NCI-H2196 (cell line): Measurements from ENCODE around the gene RTN1.

ENCODE experiments used
- DNase-seq: peaks from one replicate; lab custom pipeline; 2025; ENCODE audit not compliant: unreplicated experiment; lab: John Stamatoyannopoulos, UW

Gene RTN1

GRCh38 chr14:59634617-59635016 lies 236.0 kb downstream of the RTN1 start:
- DNase-seq, result no peak

- no peak for DNase-seq
These were observed 237.1 kb downstream of the RTN1 start for GRCh38 chr14:59633486-59633885.

GRCh38 chr14:59632381-59632780 lies 238.2 kb downstream of the RTN1 start:
- peak; percentile 33 for DNase-seq

GRCh38 chr14:59631237-59631636 lies 239.3 kb downstream of the RTN1 start:
- DNase-seq, result no peak

- no peak for DNase-seq
These were observed 240.2 kb downstream of the RTN1 start for GRCh38 chr14:59630288-59630963.

GRCh38 chr14:59629444-59630287 lies 240.9 kb downstream of the RTN1 start:
- DNase-seq, result no peak

GRCh38 chr14:59627011-59627520 lies 243.5 kb downstream of the RTN1 start:
- no peak for DNase-seq

GRCh38 chr14:59622631-59623030 lies 247.9 kb downstream of the RTN1 start:
- DNase-seq, result no peak

- no peak for DNase-seq
These were observed 251.5 kb downstream of the RTN1 start for GRCh38 chr14:59619061-59619460.

- no peak for DNase-seq
These were observed 269.5 kb downstream of the RTN1 start for GRCh38 chr14:59601056-59601455.

GRCh38 chr14:59600211-59600945 lies 270.2 kb downstream of the RTN1 start:
- no peak for DNase-seq

GRCh38 chr14:59595071-59595470 lies 275.5 kb downstream of the RTN1 start:
- no peak for DNase-seq

- DNase-seq, result no peak
These were observed 278.8 kb downstream of the RTN1 start for GRCh38 chr14:59591641-59592370.

GRCh38 chr14:59588101-59588500 lies 282.5 kb downstream of the RTN1 start:
- DNase-seq, result no peak

GRCh38 chr14:59585891-59586554 lies 284.6 kb downstream of the RTN1 start:
- DNase-seq, result no peak

- DNase-seq, result no peak
These were observed 286.8 kb downstream of the RTN1 start for GRCh38 chr14:59583755-59584154.

- no peak for DNase-seq
These were observed 287.6 kb downstream of the RTN1 start for GRCh38 chr14:59582845-59583509.

GRCh38 chr14:59582161-59582560 lies 288.4 kb downstream of the RTN1 start:
- DNase-seq, result no peak

- no peak for DNase-seq
These were observed 289.7 kb downstream of the RTN1 start for GRCh38 chr14:59580911-59581310.
